Activated CD4-positive, alpha-beta T cell treated with anti-CD3 and anti-CD28 coated beads for 36 hours (primary cell): ENCODE results near the gene FSIP1. TPM values are rescaled to one million over a fixed set of nuclear protein-coding genes. Genes with fewer than 3 reads are reported as not detected.

Source experiments
- ATAC-seq: fragments of 200-7000 bp; cut with Tn5 transposase; one replicate; pipeline ENCODE4 v1.10.0; 2021; ENCODE audit warnings: mild to moderate bottlenecking, moderate library complexity
- CTCF ChIA-PET: fragments of 350-600 bp; sonication (Branson Sonifier 250); formaldehyde crosslinking; loops from one replicate; lab custom pipeline; 2021; ENCODE audit warnings: antibody characterized with exemption; lab: Charles Lee
- POLR2A ChIA-PET: fragments of 350-600 bp; sonication (Branson Sonifier 250); formaldehyde crosslinking; loops from one replicate; lab custom pipeline; 2021; ENCODE audit warnings: antibody characterized with exemption, inconsistent platforms; lab: Charles Lee
- DNase-seq: peaks from one replicate; pipeline ENCODE4 v3.0.0-alpha.2; 2020
- H3K27ac Mint-ChIP-seq: one replicate; pipeline ENCODE4 v1.8.0; 2021; ENCODE audit warnings: mixed read lengths
- H3K27me3 Mint-ChIP-seq: one replicate; pipeline ENCODE4 v1.8.0; 2021; ENCODE audit warnings: mixed read lengths
- H3K36me3 Mint-ChIP-seq: one replicate; pipeline ENCODE4 v1.8.0; 2021; ENCODE audit warnings: low read depth, mixed read lengths
- H3K4me1 Mint-ChIP-seq: one replicate; pipeline ENCODE4 v1.8.0; 2021; ENCODE audit warnings: mixed read lengths
- H3K4me3 Mint-ChIP-seq: one replicate; pipeline ENCODE4 v1.8.0; 2021; ENCODE audit warnings: mild to moderate bottlenecking, moderate library complexity, mixed read lengths
- H3K9me3 Mint-ChIP-seq: one replicate; pipeline ENCODE4 v1.8.0; 2021; ENCODE audit warnings: low read depth, mixed read lengths
- intact Hi-C, 2 experiments: fragments of 100-400 bp; cut with DNase I in 1 of 2; cut with micrococcal nuclease in 1 of 2; formaldehyde crosslinking; loops; one replicate each; pipeline versions ENCODE4 v1.14.2 to v1.15.1; 2022 to 2024; cut with DNase I, micrococcal nuclease
- total RNA-seq, 2 experiments: library from RNA; stranded (reverse); gene quantifications; one replicate each; pipeline ENCODE4 v1.2.3, GENCODE V29; 2021

The FSIP1 gene
- total RNA-seq, 2 experiments from 2014 or later: 0.25 to 0.32 TPM

DNA sequence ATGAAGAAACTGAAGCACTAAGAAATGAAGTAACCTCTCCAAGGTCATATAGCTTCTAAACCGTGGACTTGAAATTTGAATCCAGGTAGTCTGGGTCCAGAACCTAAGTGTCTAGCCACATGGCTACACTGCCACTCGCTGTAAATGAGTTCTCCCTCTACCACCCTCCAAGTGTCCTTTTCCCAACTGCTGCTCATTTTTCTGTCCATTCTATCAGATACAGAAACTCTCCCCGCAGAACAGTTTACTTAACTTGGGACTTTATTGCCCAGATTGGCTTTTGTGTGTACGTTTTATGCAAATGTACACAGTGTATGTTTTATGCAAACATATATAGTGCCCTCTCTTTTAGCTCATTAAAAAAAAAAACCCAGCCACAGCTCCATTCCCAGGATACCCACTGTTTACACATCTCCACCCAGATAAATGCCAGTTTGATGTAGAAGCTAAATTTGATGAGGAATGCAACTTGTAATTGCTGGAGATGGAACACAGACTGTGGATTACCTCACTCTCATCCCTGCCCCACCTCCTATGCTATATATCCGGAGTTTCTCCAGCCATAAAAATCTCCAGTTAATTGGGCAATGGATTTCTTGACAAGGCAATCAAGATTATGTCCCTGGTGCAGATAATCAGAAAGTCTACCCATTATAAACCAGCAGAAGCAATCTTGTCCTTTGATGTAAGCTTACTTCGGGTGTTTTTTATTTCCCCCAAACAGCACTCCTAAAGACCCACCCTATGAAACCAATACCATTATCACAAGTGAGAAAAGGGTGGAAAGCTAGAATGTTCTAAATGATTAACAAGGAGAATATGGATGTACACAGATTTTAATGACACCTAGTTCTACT, 159.8 kb downstream of the FSIP1 start:
- Mint-ChIP-seq H3K4me3 (no peak overlapping the region), H3K4me1 (peaks cover 50% of the 10 kb centered on the region), H3K27me3 (peaks cover 2% of the 10 kb centered on the region), H3K27ac (peak overlapping the region; percentile 6), H3K9me3 (peaks cover 11% of the 10 kb centered on the region), H3K36me3 (peaks cover 6% of the 10 kb centered on the region)
- ChIA-PET POLR2A (interaction anchor here (0.6 to 1.1 kb wide), 3 partner anchors 19 to 484 kb away, joined by 3 to 4 read pairs (median 4); no protein-coding TSS in a partner anchor), CTCF (interaction anchor here (0.6 to 3.1 kb wide), 12 partner anchors 11 to 932 kb away, joined by 3 to 9 read pairs (median 4); no protein-coding TSS in a partner anchor)
- ATAC-seq (no peak), DNase-seq (no peak)
- intact Hi-C loops: loop anchor here in 1 of 2 experiments (1.0 to 10.0 kb wide), 2 partner anchors 20 to 1008 kb away; no protein-coding TSS in a partner anchor

- ATAC-seq (no peak), DNase-seq (no peak)
- intact Hi-C loops: loop anchor here in 1 of 2 experiments (10.0 kb wide), 1 partner anchor 1007 kb away; no protein-coding TSS in a partner anchor
- H3K27ac Mint-ChIP-seq: no peak overlapping the region
- H3K9me3 Mint-ChIP-seq: peaks cover 11% of the 10 kb centered on the region
- peaks cover 2% of the 10 kb centered on the region for H3K27me3 Mint-ChIP-seq
- ChIA-PET CTCF (interaction anchor here (0.6 to 3.1 kb wide), 6 partner anchors 19 to 946 kb away, joined by 3 to 7 read pairs (median 4); no protein-coding TSS in a partner anchor), POLR2A (no interaction called here)
- H3K4me1 Mint-ChIP-seq: peaks cover 43% of the 10 kb centered on the region
- peaks cover 6% of the 10 kb centered on the region for H3K36me3 Mint-ChIP-seq
- no peak overlapping the region for H3K4me3 Mint-ChIP-seq
Observed at GRCh38 chr15:39621976-39622375, 160.7 kb downstream of the FSIP1 start.

DNA sequence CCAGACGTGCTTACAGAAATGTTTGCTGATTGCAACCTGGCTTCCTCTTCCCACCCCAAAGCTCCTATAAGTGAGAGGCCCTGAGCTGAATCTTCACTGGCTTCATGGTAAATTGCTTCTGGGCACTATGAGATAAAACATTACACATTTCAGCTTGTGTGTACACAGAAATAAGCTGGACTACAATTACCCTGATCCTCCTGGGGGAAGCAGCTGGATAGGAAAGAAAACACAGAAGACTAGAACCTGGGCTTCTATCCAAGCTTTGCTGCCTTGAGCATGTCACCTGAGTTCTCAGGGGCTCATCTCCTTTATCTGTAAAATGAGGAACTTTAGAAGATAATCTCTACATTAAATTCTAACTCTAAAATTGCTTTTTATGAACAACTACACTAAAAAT, 161.4 kb downstream of the FSIP1 start:
- Mint-ChIP-seq H3K27me3 (peaks cover 4% of the 10 kb centered on the region), H3K9me3 (peaks cover 5% of the 10 kb centered on the region), H3K27ac (no peak overlapping the region), H3K4me3 (no peak overlapping the region), H3K36me3 (peaks cover 5% of the 10 kb centered on the region), H3K4me1 (peaks cover 39% of the 10 kb centered on the region)
- POLR2A ChIA-PET: interaction anchor here (0.7 kb wide), 1 partner anchor 16 kb away, joined by 3 read pairs; no protein-coding TSS in a partner anchor
- intact Hi-C loops: loop anchor here in 1 of 2 experiments (10.0 kb wide), 1 partner anchor 1006 kb away; no protein-coding TSS in a partner anchor
- no peak for ATAC-seq
- CTCF ChIA-PET: interaction anchor here (0.7 to 1.6 kb wide), 3 partner anchors 8 to 930 kb away, joined by 3 to 4 read pairs (median 3); no protein-coding TSS in a partner anchor
- DNase-seq: no peak

DNA sequence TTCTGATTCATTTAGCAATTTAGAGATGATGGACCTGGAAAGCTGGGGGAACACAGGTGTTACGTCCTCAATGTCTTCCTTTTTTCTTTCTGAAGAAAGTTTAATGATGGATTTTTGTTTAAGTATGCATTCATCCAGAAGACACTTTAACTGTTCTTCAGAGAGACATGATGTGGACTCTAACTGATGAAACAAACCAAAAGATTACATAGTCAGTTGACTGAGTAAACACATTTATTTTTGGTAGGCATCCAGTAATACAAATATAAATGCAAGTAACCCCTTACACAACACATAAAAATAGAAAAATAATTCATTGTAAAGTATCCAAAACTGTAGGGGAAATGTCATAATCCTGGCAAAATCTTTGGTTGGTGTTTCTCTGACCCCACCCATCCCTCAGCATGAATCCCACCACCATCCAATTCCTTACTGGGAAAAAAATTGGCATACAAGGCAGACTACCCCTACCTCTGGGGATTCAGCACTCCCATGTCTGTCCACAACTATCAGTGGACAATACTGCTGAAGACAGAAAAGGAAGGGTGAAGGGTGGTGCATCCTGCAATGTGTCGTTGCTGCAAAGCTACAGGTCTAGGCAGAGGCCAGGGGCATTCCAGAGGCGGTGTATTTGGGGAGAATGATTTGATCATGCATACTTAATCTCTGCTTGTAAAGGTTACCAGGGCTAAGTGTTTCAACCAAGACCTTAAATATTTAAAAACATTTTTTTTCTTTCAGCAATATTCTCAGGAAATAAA, 164.4 kb downstream of the FSIP1 start:
- Mint-ChIP-seq H3K36me3 (no peaks in the 10 kb centered on the region), H3K27me3 (peaks cover 4% of the 10 kb centered on the region), H3K27ac (no peak overlapping the region), H3K4me3 (no peak overlapping the region), H3K9me3 (peaks cover 2% of the 10 kb centered on the region), H3K4me1 (peaks cover 9% of the 10 kb centered on the region)
- intact Hi-C loops: no loop called here
- no peak for ATAC-seq
- DNase-seq: no peak
- CTCF ChIA-PET: no interaction called here
- POLR2A ChIA-PET: no interaction called here

DNA sequence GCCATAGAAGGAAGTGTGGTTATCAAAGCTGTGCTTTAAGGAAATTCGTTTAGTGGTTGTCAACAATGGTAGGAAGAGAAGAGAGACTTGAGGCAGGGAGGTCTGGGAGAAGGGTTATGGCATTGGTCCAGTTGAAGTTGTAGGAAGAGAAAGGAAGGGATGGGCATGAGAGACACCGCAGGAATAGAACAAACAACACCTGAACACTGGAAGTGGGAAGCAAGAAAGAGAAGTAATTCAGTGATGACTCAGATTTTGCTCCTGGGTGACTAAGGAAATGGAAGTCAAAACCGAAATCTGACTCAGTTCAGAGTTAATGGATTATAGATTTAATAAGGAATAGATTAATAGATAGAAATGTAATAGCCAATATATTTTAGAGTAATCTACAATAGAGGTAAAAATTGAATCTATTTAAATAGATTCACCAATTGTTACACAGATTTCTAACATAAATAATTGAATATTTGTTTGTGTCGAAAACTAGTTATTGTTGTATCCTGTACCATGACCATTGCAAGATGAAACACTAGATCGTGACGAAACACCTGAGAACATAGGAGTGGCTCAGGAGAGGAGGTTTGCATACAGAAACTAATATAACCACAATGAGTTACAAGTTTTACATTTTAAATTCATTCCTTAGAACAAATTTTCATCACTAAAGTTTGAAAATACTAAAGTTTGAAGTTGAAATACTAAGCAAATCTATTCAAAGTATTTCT, 165.7 kb downstream of the FSIP1 start:
- no peak for DNase-seq
- H3K27me3 Mint-ChIP-seq: peaks cover 2% of the 10 kb centered on the region
- ChIA-PET POLR2A (no interaction called here), CTCF (interaction anchor here (0.7 kb wide), 1 partner anchor 140 kb away, joined by 3 read pairs; no protein-coding TSS in a partner anchor)
- H3K4me1 Mint-ChIP-seq: peaks cover 3% of the 10 kb centered on the region
- peaks cover 6% of the 10 kb centered on the region for H3K9me3 Mint-ChIP-seq
- no peak overlapping the region for H3K4me3 Mint-ChIP-seq
- intact Hi-C loops: no loop called here
- no peak overlapping the region for H3K27ac Mint-ChIP-seq
- no peak for ATAC-seq
- no peaks in the 10 kb centered on the region for H3K36me3 Mint-ChIP-seq

GRCh38 chr15:39613861-39614260, 168.8 kb downstream of the FSIP1 start:
- ATAC-seq (no peak), DNase-seq (no peak)
- Mint-ChIP-seq H3K27me3 (peaks cover 2% of the 10 kb centered on the region), H3K4me3 (no peak overlapping the region), H3K27ac (no peak overlapping the region), H3K4me1 (peaks cover 3% of the 10 kb centered on the region), H3K9me3 (peaks cover 15% of the 10 kb centered on the region), H3K36me3 (peaks cover 2% of the 10 kb centered on the region)
- ChIA-PET POLR2A (no interaction called here), CTCF (no interaction called here)
- intact Hi-C loops: no loop called here

GRCh38 chr15:39613271-39613670, 169.4 kb downstream of the FSIP1 start:
- Mint-ChIP-seq H3K27ac (no peak overlapping the region), H3K9me3 (peaks cover 16% of the 10 kb centered on the region), H3K4me3 (no peak overlapping the region), H3K4me1 (peaks cover 3% of the 10 kb centered on the region), H3K36me3 (peaks cover 2% of the 10 kb centered on the region), H3K27me3 (peaks cover 2% of the 10 kb centered on the region)
- DNase-seq (no peak), ATAC-seq (no peak)
- ChIA-PET POLR2A (no interaction called here), CTCF (interaction anchor here (0.6 to 0.9 kb wide), 2 partner anchors 8 to 32 kb away, joined by 3 to 4 read pairs; partner anchors contain the start of gene THBS1)
- intact Hi-C loops: no loop called here

DNA sequence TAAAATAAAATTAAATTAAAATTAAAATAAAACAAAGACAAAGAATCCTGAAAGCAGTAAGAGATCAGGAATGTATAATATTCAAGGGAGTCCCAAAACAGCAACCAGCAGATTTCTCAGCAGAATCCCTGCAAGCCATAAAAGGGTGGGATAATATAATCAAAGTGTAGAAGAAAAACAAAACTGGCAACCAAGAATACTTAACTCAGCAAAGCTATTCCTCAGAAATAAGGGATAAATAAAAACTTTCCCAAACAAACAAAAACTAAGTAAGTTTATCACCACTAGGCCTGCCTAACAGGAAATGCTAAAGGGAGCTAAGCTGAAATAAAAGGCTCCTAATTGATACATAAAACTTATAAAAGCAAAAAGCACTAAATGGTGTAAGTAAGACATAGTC, 172.0 kb downstream of the FSIP1 start:
- no peak overlapping the region for H3K4me3 Mint-ChIP-seq
- DNase-seq: no peak
- H3K27me3 Mint-ChIP-seq: peaks cover 4% of the 10 kb centered on the region
- H3K9me3 Mint-ChIP-seq: peaks cover 16% of the 10 kb centered on the region
- H3K36me3 Mint-ChIP-seq: peaks cover 2% of the 10 kb centered on the region
- H3K27ac Mint-ChIP-seq: no peak overlapping the region
- ChIA-PET POLR2A (no interaction called here), CTCF (no interaction called here)
- intact Hi-C loops: no loop called here
- H3K4me1 Mint-ChIP-seq: no peaks in the 10 kb centered on the region
- ATAC-seq: no peak

- ChIA-PET CTCF (interaction anchor here (1.2 kb wide), 1 partner anchor 148 kb away, joined by 4 read pairs; no protein-coding TSS in a partner anchor), POLR2A (no interaction called here)
- Mint-ChIP-seq H3K27ac (no peak overlapping the region), H3K4me3 (no peak overlapping the region), H3K27me3 (peaks cover 4% of the 10 kb centered on the region), H3K36me3 (peaks cover 2% of the 10 kb centered on the region), H3K9me3 (peaks cover 14% of the 10 kb centered on the region), H3K4me1 (no peaks in the 10 kb centered on the region)
- ATAC-seq: no peak
- intact Hi-C loops: no loop called here
- DNase-seq: no peak
Observed at GRCh38 chr15:39609166-39609916, 173.3 kb downstream of the FSIP1 start.
